ENCODE results near the gene CDK14. TPM values are rescaled to one million over a fixed set of nuclear protein-coding genes. Genes with fewer than 3 reads are reported as not detected.

CDK14 gene
- total and polyA plus RNA-seq, 2 donors (not counting 1 experiment from before 2014, with no cell fraction given) = 42.1 to 167 TPM

DNA sequence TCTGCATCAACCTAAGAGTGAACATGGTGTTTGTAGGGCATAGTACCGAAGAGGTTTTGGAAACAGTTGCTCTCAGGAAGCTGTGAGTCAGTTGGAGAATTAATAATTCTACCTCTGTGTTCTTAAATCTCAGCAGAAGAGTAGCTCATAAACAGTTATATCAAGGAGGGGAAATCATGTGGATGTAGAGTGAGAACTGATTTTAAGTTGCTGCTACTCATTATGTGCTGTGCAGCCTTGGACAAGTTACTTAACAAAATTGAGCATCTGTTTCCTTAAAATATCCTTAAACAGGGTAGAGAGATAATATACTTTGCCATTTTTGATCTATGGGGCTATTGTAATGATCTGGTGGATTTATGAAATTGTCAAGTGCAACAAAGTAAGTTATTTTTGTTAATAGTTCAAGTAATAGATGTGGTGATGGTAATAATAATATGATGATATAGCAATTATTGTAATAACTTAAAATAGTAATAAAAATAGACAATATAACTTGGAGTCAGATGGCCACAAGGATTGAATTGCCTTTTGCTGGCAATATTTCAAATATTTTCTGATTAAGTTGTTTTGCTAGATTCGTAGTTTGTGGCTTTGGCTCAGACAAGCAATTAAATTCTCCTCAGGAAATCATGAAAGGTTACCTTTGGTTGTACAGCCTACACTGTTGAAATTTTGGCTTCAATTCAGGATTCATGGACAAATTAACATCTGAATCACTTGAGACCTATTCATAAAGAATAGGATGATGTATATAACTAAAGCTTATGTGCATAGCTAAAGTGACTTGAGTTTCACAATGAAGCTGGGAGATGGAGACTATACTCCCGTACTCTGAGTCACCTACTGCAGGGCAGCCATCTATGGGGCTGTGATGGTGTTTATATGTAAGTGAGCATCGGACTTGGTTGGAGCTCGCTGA, 228.5 kb downstream of the CDK14 start:
- 100% methylated on average over 2 of the region's 5 CpGs for WGBS (ENCODE audit: insufficient coverage)
- ChIA-PET POLR2A (no interaction called here), CTCF (interaction anchor here (0.7 to 1.1 kb wide), 2 partner anchors 7 to 123 kb away, joined by 3 read pairs; no protein-coding TSS in a partner anchor)
- Histone ChIP-seq H3K9me3 (ENCODE audit: control extremely low read depth in 1 of 3, control insufficient read depth in 2 of 3, insufficient read depth in 1 of 3, low read length in 2 of 3) (peaks cover 0 to 6% (median 5%) of the 10 kb centered on the region in 3 donors), H3K4me2 (replicated peaks; ENCODE audit: low read depth, low read length, poor library complexity, severe bottlenecking) (no peak overlapping the region), H3K36me3 (replicated peaks in 1 of 2; ENCODE audit: control extremely low read depth in 1 of 2, control insufficient read depth in 1 of 2, extremely low read depth in 1 of 2, insufficient read depth in 2 of 2, low read length in 1 of 2) (peaks cover 0 to 18% of the 10 kb centered on the region in 2 experiments), H4K20me1 (ENCODE audit: control insufficient read depth, insufficient read depth, low read length, poor library complexity, severe bottlenecking) (no peaks in the 10 kb centered on the region), H3K4me3 (ENCODE audit: control extremely low read depth in 1 of 5, extremely low read depth in 1 of 5, insufficient read depth in 1 of 5, low read depth in 2 of 5, low read length in 4 of 5) (no peak overlapping the region), H3K4me1 (ENCODE audit: control insufficient read depth in 2 of 2, insufficient read depth in 2 of 2, low read length in 2 of 2) (no peaks in the 10 kb centered on the region), H2AFZ (ENCODE audit: insufficient read depth, low read depth, low read length, poor library complexity, severe bottlenecking) (no peak overlapping the region), H3K27me3 (replicated peaks in 1 of 4; ENCODE audit: control extremely low read depth in 1 of 4, control insufficient read depth in 3 of 4, insufficient read depth in 4 of 4, low read length in 3 of 4) (no peaks in the 10 kb centered on the region), H3K9ac (ENCODE audit: low read length) (no peak overlapping the region), H3K79me2 (ENCODE audit: control insufficient read depth, insufficient read depth, low read length) (peaks cover 48% of the 10 kb centered on the region), H3K27ac (ENCODE audit: low read length in 2 of 2) (no peak overlapping the region)
- Mint-ChIP-seq H3K9me3 (ENCODE audit: insufficient read depth) (peaks cover 14% of the 10 kb centered on the region), H3K4me3 (no peak overlapping the region), H3K27me3 (no peaks in the 10 kb centered on the region), H3K27ac (no peak overlapping the region), H3K4me1 (peaks cover 27% of the 10 kb centered on the region)
- no peak for DNase-seq
- ATAC-seq (ENCODE audit: low read depth) = no peak
- no peak for TF ChIP-seq EZH2 (IDR thresholded peaks at IDR 0.05; ENCODE audit: borderline replicate concordance, insufficient read depth, low read depth, low read length, poor library complexity, severe bottlenecking)
- TF ChIP-seq, protein P1, sequence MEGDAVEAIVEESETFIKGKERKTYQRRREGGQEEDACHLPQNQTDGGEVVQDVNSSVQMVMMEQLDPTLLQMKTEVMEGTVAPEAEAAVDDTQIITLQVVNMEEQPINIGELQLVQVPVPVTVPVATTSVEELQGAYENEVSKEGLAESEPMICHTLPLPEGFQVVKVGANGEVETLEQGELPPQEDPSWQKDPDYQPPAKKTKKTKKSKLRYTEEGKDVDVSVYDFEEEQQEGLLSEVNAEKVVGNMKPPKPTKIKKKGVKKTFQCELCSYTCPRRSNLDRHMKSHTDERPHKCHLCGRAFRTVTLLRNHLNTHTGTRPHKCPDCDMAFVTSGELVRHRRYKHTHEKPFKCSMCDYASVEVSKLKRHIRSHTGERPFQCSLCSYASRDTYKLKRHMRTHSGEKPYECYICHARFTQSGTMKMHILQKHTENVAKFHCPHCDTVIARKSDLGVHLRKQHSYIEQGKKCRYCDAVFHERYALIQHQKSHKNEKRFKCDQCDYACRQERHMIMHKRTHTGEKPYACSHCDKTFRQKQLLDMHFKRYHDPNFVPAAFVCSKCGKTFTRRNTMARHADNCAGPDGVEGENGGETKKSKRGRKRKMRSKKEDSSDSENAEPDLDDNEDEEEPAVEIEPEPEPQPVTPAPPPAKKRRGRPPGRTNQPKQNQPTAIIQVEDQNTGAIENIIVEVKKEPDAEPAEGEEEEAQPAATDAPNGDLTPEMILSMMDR (IDR thresholded peaks at IDR 0.05) = no peak
- intact Hi-C loops (cut with micrococcal nuclease) = no loop called here

DNA sequence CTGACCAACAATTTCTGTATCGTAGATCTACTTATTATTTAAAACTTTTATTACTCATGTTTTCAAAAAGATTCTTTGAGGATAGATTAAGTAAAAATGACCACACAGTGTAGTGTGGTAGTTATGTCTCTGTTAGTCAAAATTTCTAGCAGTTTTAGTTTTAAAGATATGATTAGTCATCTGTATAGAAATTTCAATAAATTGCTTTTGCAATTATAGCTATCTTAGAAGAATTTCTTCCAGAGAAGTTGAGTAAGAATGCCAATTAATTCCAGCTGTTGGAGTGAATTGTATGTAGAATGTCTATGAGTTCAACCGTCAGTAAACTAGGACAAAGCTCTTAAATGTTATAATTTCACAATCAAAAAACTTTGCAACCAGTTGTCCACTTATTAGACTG, 229.7 kb downstream of the CDK14 start:
- Histone ChIP-seq H3K27me3 (replicated peaks in 1 of 4; ENCODE audit: control extremely low read depth in 1 of 4, control insufficient read depth in 3 of 4, insufficient read depth in 4 of 4, low read length in 3 of 4) (no peaks in the 10 kb centered on the region), H2AFZ (ENCODE audit: insufficient read depth, low read depth, low read length, poor library complexity, severe bottlenecking) (no peak overlapping the region), H3K4me3 (ENCODE audit: control extremely low read depth in 1 of 5, extremely low read depth in 1 of 5, insufficient read depth in 1 of 5, low read depth in 2 of 5, low read length in 4 of 5) (no peak overlapping the region), H3K79me2 (ENCODE audit: control insufficient read depth, insufficient read depth, low read length) (peaks cover 52% of the 10 kb centered on the region), H3K27ac (ENCODE audit: low read length in 2 of 2) (no peak overlapping the region), H3K9ac (ENCODE audit: low read length) (no peak overlapping the region), H3K9me3 (ENCODE audit: control extremely low read depth in 1 of 3, control insufficient read depth in 2 of 3, insufficient read depth in 1 of 3, low read length in 2 of 3) (peaks cover 0 to 13% (median 12%) of the 10 kb centered on the region in 3 donors), H3K36me3 (replicated peaks in 1 of 2; ENCODE audit: control extremely low read depth in 1 of 2, control insufficient read depth in 1 of 2, extremely low read depth in 1 of 2, insufficient read depth in 2 of 2, low read length in 1 of 2) (peaks cover 0 to 17% of the 10 kb centered on the region in 2 experiments), H4K20me1 (ENCODE audit: control insufficient read depth, insufficient read depth, low read length, poor library complexity, severe bottlenecking) (no peaks in the 10 kb centered on the region), H3K4me1 (ENCODE audit: control insufficient read depth in 2 of 2, insufficient read depth in 2 of 2, low read length in 2 of 2) (no peaks in the 10 kb centered on the region), H3K4me2 (replicated peaks; ENCODE audit: low read depth, low read length, poor library complexity, severe bottlenecking) (no peak overlapping the region)
- POLR2A ChIA-PET = no interaction called here
- CTCF ChIA-PET = interaction anchor here (1.1 kb wide), 1 partner anchor 125 kb away, joined by 3 read pairs; no protein-coding TSS in a partner anchor
- Mint-ChIP-seq H3K27ac (no peak overlapping the region), H3K27me3 (no peaks in the 10 kb centered on the region), H3K4me3 (no peak overlapping the region), H3K9me3 (ENCODE audit: insufficient read depth) (peaks cover 11% of the 10 kb centered on the region), H3K4me1 (peaks cover 23% of the 10 kb centered on the region)
- no CpG with 5 or more reads among the region's 2 CpGs for whole genome bisulfite sequencing (ENCODE audit: insufficient coverage)
- no peak for TF ChIP-seq EZH2 (IDR thresholded peaks at IDR 0.05; ENCODE audit: borderline replicate concordance, insufficient read depth, low read depth, low read length, poor library complexity, severe bottlenecking)
- TF ChIP-seq, protein P1 (IDR thresholded peaks at IDR 0.05) = no peak
- intact Hi-C loops (cut with micrococcal nuclease) = no loop called here
- DNase-seq (no peak), ATAC-seq (ENCODE audit: low read depth) (no peak)
